AG09309 (cell line): ENCODE measurements around the gene STARD4.

Source experiments
- DNase-seq: peaks from one replicate; pipeline ENCODE4 v3.0.0-alpha.2; 2010; ENCODE audit warnings: low read depth
- H3K4me3 ChIP-seq: 2 replicates; pipeline ENCODE4 v1.5.1; 2011; ENCODE audit warnings: mild to moderate bottlenecking, low read depth, low read length, moderate library complexity; ENCODE audit not compliant: control insufficient read depth
- CTCF ChIP-seq: IDR thresholded peaks from 2 replicates; pipeline ENCODE4 v1.5.1; 2011; ENCODE audit warnings: mild to moderate bottlenecking, low read depth, low read length, inconsistent platforms; ENCODE audit not compliant: insufficient read depth, control insufficient read depth; ENCODE audit errors: missing control alignments

The STARD4 gene

GRCh38 chr5:111512375-111513130 is at the start of gene STARD4:
STARD4 (minus strand) TSS chr5:111512535; CDS start chr5:111507433, 5,102 bp downstream.
- DNase-seq = peak; percentile 75
- H3K4me3 ChIP-seq = peak within 1 kb of the TSS; percentile 93
- no peak for TF ChIP-seq CTCF

- no peak for DNase-seq
- no peak for TF ChIP-seq CTCF
These were observed 47.3 kb upstream of the STARD4 start for GRCh38 chr5:111559680-111560079.

GRCh38 chr5:111557686-111558085 is 45.4 kb upstream of the STARD4 start:
- H3K4me3 ChIP-seq = no peak overlapping the region
- no peak for DNase-seq
- TF ChIP-seq CTCF = no peak

More at GRCh38 chr5:111559680-111560079, 47.3 kb upstream of the STARD4 start:
- H3K4me3 ChIP-seq = no peak overlapping the region

GRCh38 chr5:111557111-111557510 is 44.8 kb upstream of the STARD4 start:
- H3K4me3 ChIP-seq = no peak overlapping the region
- no peak for TF ChIP-seq CTCF
- DNase-seq = no peak

GRCh38 chr5:111556501-111556900 is 44.2 kb upstream of the STARD4 start:
- no peak overlapping the region for H3K4me3 ChIP-seq
- no peak for TF ChIP-seq CTCF
- DNase-seq = no peak

- DNase-seq = no peak
- no peak overlapping the region for H3K4me3 ChIP-seq
- TF ChIP-seq CTCF = no peak
These were observed 43.4 kb upstream of the STARD4 start for GRCh38 chr5:111555760-111556159.
